NCI-H226 (cell line): ENCODE data around the gene VAMP1.
A peak's percentile ranks its signal among the peaks of the same experiment; 100 is the strongest.
"Not testable (repeated sequence)": the region's sequence is repeated elsewhere in the genome, so short reads cannot be mapped to it uniquely, and the experiment has no call there.

ENCODE experiments used
- DNase-seq: peaks from one replicate; pipeline ENCODE4 v3.0.0-alpha.2; 2015

VAMP1 gene

DNA sequence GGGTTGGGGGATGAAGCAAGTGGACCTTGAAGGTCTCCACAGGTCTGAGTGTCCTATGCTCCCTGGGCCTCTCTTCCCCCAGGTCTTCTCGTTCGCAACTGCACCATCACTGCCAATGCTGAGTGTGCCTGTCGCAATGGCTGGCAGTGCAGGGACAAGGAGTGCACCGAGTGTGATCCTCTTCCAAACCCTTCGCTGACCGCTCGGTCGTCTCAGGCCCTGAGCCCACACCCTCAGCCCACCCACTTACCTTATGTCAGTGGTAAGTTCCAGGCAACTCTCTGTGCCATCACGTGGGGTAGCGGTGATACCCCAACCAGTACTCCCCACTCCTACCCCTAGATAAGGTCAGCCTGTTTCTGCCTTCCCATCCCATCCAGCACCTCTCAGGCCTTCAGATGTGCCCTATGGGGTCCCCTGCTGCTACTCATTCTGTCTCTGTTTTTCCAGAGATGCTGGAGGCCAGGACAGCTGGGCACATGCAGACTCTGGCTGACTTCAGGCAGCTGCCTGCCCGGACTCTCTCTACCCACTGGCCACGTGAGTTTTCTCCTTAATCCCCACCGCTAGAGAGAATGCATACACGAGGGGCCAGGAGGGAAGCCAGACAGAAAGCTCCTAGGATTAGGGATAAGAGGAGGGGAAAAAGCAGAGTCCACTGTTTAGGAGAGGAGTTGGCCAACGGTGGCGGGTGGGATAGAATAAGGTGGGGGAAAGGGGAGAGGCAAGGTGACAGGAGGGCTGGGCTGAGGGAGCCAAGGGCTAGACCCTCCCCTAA, 20.2 kb downstream of the VAMP1 start:
- no peak for DNase-seq

DNA sequence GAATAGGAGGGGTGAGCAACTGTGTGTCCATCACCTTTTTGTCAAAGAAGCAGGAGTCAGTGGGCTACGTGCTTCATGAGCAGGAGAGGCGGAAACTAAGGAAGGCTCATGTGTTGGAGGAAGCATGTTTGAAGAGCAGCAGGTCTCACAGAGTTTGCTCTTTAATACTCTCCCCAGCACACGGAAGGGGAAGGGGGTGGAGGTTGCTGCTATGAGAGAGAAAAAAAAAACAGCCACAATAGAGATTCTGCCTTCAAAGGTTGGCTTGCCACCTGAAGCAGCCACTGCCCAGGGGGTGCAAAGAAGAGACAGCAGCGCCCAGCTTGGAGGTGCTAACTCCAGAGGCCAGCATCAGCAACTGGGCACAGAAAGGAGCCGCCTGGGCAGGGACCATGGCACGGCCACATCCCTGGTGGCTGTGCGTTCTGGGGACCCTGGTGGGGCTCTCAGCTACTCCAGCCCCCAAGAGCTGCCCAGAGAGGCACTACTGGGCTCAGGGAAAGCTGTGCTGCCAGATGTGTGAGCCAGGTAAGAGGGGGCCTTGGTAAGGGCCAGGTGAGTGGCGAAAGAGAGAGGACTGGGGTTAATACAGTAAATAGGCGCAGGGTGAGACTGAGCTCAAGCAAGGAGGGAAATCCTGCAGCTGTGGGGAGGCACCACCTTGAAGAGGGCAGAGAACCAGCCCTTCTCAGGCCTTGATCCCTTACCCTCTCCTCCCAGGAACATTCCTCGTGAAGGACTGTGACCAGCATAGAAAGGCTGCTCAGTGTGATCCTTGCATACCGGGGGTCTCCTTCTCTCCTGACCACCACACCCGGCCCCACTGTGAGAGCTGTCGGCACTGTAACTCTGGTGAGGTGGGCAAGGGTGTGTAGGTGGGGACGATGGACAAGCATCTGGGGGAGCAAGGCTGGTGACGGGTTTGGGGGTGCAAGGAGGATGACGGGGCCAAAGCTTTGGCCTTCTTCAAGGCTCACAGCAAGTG, 25.5 kb downstream of the VAMP1 start, which contains the start of gene CD27:
Gene CD27, plus strand, starts transcription at position 252 of the 985 bp plus-strand sequence. Its CDS starts 141 bp downstream, at position 393.
- DNase-seq: no peak

DNA sequence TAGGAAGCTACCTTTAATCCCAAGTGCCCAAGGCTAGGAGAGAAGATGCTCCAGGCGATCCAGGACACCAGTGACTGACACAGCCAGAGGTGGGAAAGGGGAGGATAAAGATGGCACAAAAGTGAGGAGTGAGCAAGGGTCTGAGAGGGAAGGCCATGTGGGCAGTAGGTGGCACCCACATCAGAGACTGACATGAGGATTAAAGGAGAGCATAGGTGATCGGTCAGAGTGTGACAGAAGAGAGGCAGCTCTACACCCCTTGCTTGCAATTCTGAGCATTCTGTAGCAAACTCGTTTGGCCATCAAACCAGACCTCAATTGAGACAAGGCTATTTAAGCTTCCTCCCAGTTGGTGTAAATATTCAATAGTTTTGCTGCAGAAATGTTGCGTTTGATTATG, 26.4 kb downstream of the VAMP1 start:
- DNase-seq: no peak

DNA sequence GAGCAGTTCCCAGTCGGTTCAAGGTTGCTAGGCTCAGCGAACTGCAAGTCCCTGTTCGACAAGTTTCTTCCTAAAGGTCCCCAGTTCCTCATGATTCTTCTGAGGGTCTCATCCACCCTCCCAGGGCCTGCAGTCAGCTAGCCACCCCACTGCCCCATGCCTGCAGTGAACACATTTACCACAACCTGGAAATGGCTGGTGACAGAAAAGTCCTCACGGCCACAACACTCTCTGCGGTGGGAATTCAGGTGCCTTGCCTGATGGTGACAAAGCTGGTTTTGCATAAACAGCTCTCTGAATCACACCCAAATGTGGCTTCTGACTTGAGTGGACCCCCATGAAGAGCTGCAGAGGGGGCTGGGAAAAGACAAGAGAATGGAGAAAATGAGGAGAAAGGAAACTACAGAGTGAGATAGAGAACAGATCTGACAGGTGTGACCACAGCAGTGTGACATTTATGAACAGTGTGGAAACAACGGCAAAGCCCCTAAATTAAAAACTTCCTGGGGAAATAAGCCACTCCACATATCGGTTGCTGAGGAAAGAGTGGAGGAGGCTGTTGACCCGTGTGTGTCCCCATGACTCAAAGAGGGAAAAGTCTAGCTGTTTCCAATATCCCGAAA, 27.0 kb downstream of the VAMP1 start:
- no peak for DNase-seq

DNA sequence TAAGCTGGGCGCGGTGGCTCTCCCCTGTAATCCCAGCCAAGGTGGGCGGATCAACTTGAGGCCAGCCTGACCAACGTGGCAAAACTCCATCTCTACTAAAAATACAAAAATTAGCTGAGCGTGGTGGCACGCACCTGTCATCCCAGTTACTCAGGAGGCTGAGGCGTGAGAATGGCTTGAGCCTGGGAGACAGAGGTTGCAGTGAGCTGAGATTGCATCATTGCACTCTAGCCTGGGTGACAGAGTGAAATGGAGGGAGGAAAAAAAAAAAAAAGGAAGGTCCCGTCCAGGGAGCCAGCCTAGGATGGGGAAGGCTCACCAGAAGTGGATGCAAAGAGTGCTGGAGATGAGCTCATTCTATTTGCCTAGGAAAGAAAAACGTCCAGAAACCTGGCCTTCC, 27.6 kb downstream of the VAMP1 start:
- no peak for DNase-seq

DNA sequence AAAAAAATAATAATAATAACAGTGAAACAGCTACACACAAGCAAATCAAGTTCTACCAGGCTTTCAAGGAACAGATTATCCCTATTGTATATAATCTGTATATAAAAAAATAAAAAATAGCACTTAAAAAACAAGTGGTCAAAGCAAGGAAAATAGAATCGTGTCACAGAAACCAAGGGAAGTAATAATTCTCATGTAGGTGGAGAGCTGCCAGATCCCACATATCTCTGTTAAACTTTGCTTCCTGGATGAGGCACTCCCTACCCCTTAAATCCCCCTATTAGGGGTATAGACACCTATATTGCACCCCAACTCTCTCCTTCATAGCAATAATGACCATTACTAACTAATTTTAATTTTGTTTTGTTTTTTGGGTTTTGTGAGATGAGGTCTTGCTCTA, 30.1 kb downstream of the VAMP1 start:
- DNase-seq: no peak

DNA sequence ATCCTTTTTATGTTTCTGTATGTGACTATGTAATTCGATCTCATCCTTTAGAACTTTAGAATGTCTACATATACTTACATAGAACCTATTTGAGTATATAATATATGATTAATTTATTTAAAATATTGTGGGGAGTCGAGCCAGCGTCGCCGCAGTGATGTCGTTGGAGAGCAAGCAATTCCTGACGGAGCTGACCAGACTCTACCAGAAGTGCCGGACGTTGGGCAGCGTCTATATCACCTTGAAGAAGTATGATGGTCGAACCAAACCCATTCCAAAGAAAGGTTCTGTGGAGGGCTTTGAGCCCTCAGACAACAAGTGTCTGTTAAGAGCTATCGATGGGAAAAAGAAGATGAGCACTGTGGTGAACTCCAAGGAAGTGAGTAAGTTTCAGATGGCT, 32.1 kb downstream of the VAMP1 start:
- no peak for DNase-seq

DNA sequence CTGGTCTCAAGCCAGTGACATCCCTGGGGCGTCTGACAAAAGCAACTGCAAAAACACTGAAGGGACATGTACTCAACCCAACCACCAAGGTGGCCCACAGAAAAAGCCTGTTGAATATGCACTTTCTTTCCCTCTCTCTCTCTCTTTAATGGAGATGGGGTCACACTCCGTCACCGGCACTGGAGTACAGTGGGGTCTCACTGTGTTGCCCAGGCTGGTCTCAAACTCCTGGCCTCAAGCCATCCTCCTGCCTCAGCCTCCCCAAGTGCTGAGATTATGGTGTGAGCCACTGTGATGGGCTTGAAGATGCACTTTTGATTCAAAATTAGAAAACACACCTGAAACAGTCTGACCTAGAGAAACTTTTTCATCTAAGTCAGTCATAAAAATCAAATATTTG, 32.9 kb downstream of the VAMP1 start:
- no peak for DNase-seq

DNA sequence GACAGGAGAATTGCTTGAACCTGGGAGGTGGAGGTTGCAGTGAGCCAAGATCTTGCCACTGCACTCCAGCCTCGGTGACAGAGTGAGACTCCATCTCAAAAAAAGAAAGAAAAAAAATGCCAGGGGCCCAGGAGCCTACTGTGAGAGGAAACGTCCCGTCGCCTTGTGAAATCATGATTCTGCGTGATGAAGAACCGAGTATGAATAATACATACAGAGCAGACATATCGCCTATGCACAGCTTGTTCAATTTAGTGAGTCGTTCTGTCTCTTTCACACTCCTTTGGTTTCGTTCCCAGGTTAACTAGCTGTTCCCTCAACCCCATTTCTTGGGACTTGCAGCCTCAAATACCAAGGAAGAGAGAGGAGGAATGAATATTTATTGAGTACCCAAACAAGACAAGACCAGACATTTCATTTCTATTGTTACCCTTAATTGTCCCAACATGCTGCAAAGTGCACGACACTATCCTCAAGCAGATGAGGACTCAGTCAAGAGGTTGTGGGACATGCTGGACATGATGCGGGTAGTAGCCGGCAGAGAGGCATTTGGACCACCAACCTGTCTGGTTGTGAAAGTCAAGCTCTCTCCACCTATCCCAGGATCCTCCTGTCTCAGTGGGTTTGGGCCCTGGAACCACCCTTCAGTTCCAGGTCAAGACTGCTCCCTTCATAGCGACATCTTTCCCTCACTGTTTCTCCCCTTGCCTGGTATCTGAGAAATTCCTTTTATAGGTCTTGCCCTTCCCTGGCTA, 34.3 kb downstream of the VAMP1 start:
- DNase-seq: no peak

DNA sequence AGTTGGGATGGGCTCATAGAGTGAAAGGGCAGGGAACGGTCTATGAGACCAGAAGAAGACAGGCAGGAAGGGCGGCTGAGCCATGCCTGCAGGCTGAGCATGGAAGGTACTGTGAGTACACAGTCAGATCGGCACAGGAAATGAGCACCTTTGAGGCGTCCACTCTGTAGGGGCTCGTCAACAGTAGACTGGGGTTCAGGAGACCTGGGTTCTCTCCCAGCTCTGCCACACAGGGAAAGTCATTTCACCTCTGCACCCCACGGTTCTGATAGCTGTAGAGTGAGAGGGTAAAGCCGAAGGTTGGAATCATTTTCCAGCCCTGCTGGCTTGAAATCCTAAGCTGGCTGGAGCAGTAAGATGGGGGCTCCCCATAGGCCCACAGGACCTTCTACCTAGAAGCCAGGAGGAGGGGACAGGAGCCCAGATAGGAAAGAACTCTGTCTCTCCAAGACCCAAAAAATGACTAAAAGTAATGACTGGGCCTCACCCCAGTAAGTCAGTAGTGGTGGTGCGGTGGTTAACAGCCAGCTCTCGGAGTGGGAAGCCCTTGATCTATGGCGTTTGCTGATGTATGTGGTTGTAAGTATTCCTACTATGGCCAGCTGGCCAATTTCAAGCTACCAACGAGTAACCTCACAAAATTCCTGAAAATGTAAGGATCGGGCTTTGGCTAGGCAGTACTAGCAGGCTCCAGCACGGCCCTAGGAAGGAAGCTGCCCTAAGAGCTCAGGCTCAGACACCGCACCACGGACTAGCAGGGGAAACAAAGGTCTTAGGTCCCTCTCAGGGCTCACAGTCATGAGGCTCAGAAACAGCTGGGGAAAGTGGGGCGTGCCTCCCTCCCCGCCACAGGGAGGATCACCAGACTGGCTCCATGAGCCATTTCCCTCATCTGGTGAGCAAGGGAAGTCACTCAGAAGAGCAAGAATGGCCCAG, 36.0 kb downstream of the VAMP1 start:
- DNase-seq: no peak

DNA sequence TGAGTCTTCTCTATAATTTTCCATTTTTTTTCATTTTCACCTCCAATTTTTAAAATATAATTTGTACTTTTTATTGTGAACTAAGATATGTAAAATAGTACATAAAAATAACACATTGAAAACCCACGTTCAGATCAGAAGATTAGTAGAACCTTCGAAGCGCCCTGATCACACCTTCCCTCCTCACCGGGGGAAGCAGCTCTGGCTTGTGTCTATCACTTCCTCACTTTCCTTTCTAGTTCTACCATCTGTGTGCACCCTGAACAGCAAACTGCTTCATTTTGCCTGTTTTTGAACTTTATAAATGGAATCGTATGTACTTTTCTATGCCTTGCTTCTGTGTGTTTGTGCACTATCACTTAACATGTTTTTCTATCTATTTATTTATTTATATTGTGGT, 37.5 kb downstream of the VAMP1 start:
- DNase-seq: no peak

DNA sequence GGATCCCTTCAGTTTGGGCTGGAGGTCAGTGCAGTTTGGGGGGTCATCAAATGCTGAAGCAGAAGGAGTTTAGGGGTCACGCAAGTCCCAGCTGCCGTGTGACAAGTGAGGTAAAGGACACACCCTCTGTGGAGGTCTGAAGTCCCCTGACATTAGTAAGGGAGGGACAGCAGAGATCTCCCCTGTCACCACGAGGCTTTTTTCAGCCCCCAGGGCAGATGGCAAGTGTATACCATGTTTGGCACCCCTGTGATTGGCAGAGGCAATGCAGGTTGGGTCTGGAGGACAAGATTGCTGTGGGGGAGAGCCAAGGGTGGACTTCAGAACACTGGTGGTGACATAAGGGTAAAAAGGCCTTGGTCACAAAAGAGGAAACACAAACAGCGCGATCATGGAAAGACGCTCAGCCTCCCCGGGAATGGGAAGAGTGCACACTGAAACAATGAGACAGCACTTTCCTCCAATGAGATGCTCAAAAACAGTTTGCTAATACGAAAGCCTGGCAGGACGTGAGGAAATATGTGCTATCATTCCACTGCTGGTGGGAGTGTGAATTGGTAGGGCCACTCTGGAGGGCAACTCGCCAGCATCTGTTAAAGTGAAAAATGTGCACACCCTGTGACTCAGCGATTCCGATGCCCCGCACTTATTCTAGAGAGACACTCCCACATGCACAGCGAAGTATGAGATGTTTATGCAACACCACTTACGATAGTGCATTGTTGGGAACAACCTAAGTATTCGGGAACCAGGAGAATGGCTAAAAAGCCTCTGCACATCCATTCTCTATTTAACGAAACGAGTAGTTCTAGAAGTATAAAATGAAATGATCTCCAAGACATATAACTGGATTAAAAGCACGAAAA, 40.1 kb downstream of the VAMP1 start:
- DNase-seq: peak; percentile 99

DNA sequence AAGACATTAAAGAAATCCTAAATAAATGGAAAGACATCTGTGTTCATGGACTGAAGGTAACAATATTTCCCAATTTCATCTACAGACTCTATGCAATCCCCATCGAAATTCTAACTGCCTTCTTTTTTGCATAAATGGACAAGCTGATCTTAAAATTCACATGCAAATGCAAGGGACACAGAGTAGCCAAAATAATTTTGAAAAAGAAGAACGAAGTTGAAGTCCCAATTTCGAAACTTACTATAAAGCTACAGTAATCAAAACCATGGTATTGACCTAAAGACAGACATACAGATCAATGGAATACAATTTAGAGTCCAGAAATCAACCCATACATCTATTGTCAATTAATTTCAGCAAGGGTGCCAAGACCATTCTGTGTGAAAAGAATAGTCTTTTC, 42.2 kb downstream of the VAMP1 start:
- DNase-seq: no peak

DNA sequence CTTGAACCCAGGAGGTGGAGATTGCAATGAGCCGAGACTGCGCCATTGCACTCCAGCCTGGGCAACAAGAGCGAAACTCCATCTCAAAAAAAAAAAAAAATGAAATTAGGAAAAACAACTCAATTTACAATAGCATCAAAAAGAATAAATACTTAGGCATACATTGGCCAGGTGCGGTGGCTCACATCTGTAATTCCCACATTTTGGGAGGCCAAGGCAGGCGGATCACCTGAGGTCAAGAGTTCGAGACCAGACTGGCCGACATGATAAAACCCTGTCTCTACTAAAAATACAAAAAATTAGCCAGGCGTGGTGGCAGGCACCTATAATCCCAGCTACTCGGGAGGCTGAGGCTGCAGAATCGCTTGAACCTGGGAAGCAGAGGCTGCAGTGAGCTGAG, 42.7 kb downstream of the VAMP1 start:
- DNase-seq: not testable (repeated sequence)

DNA sequence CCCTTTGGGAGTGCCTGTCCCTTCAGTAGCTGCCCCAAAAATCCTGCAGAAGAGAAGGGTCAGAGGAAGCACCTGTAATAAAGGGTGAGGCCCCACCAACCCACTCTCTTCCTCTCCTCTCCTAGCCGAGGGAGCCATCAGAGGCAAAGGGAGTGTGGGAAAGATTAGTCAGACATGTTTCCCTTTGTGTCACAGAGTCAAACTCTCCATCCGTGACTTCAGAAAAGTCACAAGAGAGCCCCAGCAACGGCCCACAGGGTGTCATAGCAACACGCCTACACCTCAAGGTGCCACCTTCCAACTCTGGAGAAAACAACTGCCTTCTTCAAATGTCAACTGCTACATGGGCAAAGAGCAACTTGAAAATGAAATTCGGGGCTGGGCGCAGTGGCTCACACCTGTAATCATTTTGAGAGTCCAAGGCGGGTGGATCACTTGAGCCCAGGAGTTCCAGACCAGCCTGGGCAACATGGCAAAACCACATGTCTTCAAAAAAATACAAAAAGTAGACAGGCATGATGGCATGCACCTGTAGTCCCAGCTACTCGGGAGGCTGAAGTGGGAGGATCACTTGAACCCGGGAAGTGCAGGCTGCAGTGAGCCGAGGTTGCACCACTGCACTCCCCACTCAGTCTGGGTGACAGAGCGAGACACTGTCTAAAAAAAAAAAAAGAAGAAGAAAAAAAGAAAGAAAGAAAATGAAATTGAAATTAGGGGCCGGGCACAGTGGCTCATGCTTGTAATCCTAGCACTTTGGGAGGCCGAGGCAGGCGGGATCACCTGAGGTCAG, 43.4 kb downstream of the VAMP1 start:
- DNase-seq: no peak

DNA sequence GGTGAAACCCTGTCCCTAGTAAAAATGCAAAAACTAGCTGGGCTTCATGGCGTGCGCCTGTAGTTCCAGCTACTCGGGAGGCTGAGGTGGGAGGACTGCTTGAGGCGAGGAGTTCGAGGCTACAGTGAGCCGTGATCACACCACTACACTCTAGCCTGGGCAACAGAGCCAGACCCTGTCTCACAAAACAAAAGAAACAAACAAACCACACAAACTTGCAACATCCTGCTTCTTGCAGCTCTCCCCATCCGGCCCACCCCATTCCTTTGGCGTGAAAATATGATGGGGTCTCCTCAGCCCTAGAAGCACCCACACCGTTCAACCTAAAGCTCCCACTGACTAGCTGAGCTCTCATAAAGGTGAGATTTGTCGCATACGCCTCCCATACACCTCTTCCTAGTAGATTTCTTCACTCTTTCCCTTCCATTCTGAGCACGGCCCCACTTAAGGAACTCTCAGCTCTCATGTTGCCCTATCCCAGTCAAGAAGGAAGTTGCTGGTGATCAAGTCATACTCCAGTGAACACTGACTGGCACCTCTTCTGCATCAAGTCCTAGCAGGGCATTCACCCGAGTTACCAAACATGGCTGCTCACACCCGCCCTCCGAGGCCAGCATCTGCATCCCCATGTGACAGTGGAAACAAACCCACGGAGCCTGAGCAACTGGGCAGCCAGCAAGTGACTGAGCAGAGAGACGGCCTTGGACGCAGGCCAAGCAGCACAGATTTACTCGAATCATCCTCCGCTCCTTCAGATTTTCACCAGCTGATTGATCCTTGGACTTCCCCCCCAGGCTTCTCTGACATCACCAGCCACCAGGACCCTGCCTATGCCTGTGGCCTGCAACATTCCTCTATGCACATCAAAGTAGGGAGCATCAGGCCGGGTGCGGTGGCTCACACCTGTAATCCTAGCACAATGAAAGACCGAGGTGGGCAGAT, 44.6 kb downstream of the VAMP1 start:
- DNase-seq: no peak

DNA sequence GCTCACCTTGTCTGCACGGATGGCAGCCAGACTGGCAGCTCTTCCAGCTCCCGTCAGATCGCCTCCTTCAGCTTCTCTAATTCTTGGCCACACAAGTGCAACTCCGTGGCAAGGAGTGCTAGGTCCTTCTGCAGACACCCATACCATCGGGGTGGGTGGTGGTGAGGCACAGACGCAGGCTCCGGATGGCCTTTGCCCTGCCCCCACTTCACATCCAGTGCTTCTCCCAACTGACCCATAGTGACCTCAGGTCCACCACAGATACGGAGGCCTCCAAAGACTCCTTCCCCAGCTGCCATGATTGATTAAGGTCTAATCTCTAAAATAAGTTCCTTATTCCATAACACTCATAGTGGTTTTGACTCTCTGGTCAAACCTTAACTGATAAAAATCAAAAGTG, 45.6 kb downstream of the VAMP1 start:
- no peak for DNase-seq

DNA sequence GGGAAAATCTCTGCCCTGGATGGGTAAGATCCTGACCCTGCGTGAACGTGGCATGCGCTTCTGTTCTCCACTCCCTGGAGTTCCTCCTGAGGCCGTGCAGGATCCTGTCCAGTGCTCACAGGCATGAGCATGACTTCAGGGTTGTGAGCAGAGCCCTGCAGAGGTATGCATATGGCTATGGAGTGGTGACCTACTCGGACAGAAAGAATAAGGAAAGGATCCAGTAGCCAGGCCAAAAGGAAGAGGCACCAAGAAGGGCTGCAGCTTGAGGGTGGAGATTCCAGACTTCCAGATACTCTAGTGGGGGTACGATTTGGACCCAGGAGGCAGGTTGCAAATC, 46.5 kb downstream of the VAMP1 start:
- DNase-seq: no peak
